NCI-H1417 treated with DMSO at 0.1 percent for 48 hours (cell line): ENCODE data around the gene XCR1.
"Not testable (repeated sequence)": the region's sequence is repeated elsewhere in the genome, so short reads cannot be mapped to it uniquely, and the experiment has no call there.

Source experiments
- DNase-seq: peaks from one replicate; lab custom pipeline; 2025; lab: John Stamatoyannopoulos, UW

Gene XCR1

GRCh38 chr3:46038916-46039315 lies 11.6 kb upstream of the XCR1 start:
- DNase-seq = no peak

- DNase-seq = not testable (repeated sequence)
Observed at GRCh38 chr3:46038071-46038470, 10.8 kb upstream of the XCR1 start.

- no peak for DNase-seq
Observed at GRCh38 chr3:46036191-46036590, 8.9 kb upstream of the XCR1 start.

GRCh38 chr3:46031747-46032146 lies 4.5 kb upstream of the XCR1 start:
- DNase-seq = no peak

GRCh38 chr3:46031269-46031668 lies 4.0 kb upstream of the XCR1 start:
- no peak for DNase-seq

GRCh38 chr3:46030626-46031025 lies 3.3 kb upstream of the XCR1 start:
- DNase-seq = no peak

GRCh38 chr3:46029953-46030543 lies 2.8 kb upstream of the XCR1 start:
- DNase-seq = no peak

- no peak for DNase-seq
Observed at GRCh38 chr3:46027736-46028397, 584 bp upstream of the XCR1 start.

GRCh38 chr3:46025139-46025538 lies 2.1 kb downstream of the XCR1 start:
- DNase-seq = no peak

- no peak for DNase-seq
Observed at GRCh38 chr3:46024131-46024530, 3.2 kb downstream of the XCR1 start.

GRCh38 chr3:46022909-46023785 lies 4.1 kb downstream of the XCR1 start:
- DNase-seq = no peak

- DNase-seq = no peak
Observed at GRCh38 chr3:46021516-46021915, 5.8 kb downstream of the XCR1 start.

- no peak for DNase-seq
Observed at GRCh38 chr3:46020766-46021510, 6.3 kb downstream of the XCR1 start.

GRCh38 chr3:46019707-46020106 lies 7.6 kb downstream of the XCR1 start:
- no peak for DNase-seq

- DNase-seq = no peak
Observed at GRCh38 chr3:46017720-46018119, 9.6 kb downstream of the XCR1 start.

- no peak for DNase-seq
Observed at GRCh38 chr3:46013316-46014094, 13.8 kb downstream of the XCR1 start.

- DNase-seq = no peak
Observed at GRCh38 chr3:46012246-46012645, 15.0 kb downstream of the XCR1 start.

GRCh38 chr3:46010519-46011113 lies 16.7 kb downstream of the XCR1 start:
- no peak for DNase-seq

GRCh38 chr3:46008058-46008457 lies 19.2 kb downstream of the XCR1 start:
- no peak for DNase-seq

GRCh38 chr3:46007280-46007679 lies 20.0 kb downstream of the XCR1 start:
- no peak for DNase-seq
